ENCODE data around the gene HDLBP. TPM values are rescaled to one million over a fixed set of nuclear protein-coding genes. Genes with fewer than 3 reads are reported as not detected.

Gene HDLBP
- total RNA-seq, 1 donor from 2014 or later: 826 TPM

GRCh38 chr2:241255542-241256167 lies 59.8 kb downstream of the HDLBP start:
- no peak for DNase-seq (ENCODE audit: low read depth)

DNA sequence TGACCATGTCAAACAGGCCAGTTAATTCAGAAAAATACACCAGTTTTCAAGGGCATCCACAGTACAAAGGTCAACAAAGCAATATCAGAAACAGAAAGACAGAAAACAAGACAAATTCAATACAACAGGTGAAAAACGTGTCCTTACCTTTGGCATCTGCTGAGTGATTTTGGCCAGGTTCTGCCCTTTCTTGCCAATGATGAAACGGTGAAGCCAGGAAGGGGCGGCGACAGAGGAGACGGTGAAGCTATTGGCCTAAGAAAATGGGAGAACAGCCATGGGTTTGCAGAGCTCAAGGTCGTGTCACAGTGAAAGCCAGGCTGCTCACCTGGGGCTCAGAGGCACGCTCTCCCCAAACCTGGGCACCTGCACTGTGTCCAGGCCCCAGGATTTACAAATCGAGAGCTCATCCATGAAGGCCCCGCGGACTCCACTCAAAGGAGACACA lies 60.5 kb downstream of the HDLBP start:
- no peak for DNase-seq (ENCODE audit: low read depth)

DNA sequence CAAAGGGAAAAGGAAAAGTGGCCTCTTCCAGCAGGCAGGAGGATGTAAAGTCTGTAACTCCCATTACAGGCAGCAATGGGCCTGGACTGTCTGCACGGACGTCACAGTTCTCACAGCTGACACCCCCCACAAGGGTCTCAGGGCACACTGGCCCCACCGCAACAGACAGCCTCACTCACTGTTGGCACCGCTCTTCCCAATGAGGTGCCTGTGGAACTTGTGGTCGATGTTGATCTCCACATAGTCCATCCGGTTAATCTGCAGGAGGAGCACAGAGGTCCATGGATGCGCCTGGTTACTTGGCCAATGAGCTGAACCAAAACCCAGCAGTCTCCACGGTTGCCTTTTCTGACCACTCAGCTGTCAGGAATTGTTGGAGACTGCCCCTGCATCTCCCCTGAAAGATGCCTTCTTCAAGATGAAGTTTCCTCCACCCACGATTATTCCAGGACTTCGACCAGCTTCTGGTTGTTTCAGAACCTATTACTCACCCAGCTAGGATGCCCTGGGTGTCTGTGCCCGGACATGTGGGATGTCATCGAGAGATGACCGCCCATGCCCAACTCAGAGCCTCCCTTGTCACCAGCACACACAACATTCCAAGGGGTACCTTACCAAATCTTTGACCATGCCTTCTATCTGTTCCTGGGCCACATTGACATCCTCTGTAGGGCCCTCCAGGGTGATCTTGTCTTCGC lies 62.5 kb downstream of the HDLBP start:
- DNase-seq (ENCODE audit: low read depth): no peak

- no peak for DNase-seq (ENCODE audit: low read depth)
Measured at GRCh38 chr2:241249654-241250053, 65.8 kb downstream of the HDLBP start.

DNA sequence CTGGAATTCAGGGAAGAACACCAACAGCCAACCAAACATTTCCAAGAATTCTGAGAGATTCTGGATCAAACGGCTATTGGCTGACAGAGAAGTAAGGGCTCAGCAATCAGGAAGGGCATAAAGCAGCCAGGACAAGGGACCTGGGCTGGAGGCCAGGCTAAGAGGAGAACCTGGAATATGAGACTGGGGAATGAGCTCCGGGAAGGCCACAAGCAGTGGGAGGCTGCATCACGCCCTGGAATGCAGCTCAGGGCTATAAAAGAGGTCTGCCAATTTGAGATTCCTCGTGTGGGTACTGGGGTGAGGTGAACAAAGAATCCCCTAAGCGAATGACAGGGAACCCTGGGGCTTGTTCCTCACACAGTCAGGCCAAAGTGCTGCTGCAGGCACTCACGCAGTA lies 66.6 kb downstream of the HDLBP start:
- DNase-seq (ENCODE audit: low read depth): no peak

DNA sequence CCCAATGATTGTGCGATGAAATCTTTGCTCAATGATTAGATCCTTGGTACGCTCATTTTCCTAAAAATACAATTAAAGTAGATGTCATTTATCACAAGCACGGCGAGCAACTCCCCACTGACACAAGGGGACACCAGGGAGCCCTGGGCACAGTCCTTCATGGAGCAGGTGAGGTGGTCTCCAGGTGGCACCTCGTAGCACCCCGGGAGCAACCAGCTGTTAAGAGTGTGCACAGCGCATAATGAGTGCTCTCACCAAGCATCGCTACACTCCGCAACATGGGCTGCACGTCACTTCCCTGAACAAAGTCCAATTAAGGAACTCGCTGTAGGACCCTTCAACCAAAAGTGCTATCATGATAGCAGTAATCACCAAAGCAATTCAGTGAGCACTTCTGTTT lies 67.2 kb downstream of the HDLBP start:
- no peak for DNase-seq (ENCODE audit: low read depth)

- DNase-seq (ENCODE audit: low read depth): no peak
Measured at GRCh38 chr2:241244368-241244767, 71.1 kb downstream of the HDLBP start.

GRCh38 chr2:241242306-241242705 lies 73.2 kb downstream of the HDLBP start:
- no peak for DNase-seq (ENCODE audit: low read depth)

- DNase-seq (ENCODE audit: low read depth): no peak
Measured at GRCh38 chr2:241241669-241242068, 73.8 kb downstream of the HDLBP start.

DNA sequence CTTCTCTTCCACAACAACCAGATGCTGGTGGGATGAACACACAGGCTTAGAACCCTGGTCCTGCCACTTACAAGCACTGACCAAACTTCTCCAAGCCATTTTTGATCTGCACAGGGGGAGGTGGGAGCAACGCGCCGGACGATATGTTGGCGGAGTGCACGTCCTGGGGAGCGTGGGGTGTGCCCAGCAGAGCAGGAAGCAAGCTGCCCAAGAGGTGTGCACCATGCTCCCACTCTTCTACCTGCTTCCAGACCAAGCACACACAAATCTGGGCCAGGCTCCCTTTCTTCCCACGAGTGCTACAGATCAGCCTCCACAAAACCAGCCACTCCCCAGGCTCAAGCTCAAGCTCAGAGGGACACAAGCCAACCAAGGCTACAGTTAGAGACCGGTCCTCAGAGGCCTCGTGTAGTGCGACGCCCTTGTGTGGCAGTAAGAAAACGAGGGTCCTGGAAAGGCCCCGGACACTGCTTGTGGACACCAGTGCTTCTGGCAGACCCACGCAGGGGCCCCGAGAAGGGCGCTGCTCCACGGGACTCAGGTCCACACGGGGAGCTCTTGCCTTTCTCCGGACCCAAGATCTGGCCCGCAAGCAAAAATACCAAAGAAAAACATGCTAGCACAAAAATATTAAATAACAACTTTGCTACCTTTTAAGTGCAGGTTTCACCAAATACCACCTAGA lies 75.0 kb downstream of the HDLBP start:
- DNase-seq (ENCODE audit: low read depth): no peak

- DNase-seq (ENCODE audit: low read depth): no peak
Measured at GRCh38 chr2:241239552-241240202, 75.8 kb downstream of the HDLBP start.

DNA sequence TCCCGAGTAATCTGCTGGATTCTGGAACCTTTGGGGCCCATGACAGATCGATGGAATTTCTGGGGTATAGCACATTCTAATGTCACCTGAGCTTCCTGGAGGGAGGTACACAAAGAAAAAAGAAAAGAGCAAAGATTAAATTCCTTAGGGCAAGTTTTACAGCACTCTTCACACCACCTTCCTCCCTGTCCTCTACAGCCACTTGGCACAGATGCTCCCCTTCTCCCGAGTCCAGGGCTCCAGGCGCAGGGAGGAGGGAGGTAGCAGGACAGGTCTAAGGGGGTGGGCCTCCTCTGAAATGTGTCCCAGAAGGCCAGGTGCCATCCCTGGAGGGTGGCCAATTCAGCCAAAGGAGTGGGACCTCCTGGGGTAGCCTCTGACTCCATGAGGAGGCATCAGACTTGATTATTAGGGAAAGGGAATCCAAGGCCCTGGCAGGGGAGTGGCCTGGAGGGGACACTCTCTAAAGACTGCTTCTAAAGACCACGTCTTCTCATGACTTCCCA lies 76.7 kb downstream of the HDLBP start:
- DNase-seq (ENCODE audit: low read depth): no peak

GRCh38 chr2:241237949-241238371 lies 77.5 kb downstream of the HDLBP start:
- DNase-seq (ENCODE audit: low read depth): no peak

DNA sequence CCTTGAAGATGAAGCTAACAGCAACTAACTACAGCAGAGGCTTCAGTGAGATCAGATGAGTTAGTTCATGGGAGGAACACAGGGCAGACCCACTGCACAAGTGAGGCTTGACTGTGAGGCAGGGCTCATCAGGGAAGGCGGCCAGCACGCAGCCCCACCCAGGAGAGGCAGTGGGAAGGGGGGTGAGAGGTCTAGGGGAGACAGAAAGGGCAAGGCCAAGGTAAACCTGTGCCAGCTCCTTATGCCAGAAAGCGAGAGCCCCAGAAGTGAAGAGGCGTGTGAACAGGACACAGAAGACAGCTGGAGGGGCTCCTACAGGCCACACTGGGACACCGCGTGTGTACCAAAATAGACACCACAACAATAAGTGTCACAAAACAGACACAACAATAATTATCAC lies 78.4 kb downstream of the HDLBP start:
- DNase-seq (ENCODE audit: low read depth): no peak

DNA sequence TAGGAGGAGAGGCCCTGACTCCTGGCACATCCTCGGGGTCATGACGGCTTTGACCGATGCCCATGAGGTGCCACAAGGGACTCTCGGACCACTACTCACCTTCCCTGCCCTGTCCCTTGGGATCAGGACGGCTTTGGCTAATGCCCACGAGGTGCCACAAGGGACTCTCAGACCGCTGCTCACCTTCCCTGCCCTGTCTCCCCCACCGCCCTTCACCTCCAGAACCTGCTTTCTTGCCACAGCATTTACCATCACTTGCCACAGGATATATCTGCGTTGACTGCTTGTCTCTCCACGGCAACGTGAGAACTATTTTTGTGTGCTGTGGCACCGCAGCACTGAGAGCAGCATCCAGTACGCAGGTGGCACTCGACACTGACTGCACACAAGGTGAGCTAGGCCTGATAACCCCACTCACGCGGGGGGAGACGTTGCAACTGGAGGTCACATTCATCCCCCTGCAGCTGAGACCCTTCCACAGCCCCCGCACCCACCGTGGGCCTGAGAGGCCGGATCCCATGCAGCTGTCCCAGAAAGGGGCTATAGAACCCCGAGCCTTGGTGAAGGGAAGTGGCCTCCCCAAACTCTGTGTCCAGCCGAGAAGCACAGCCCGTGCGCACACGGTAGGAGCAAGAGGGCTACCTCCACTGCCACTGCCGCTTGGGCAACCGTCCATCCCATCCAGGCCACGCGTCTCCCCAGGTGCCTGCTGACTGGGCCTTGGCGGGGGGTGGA lies 79.4 kb downstream of the HDLBP start:
- DNase-seq (ENCODE audit: low read depth): no peak

DNA sequence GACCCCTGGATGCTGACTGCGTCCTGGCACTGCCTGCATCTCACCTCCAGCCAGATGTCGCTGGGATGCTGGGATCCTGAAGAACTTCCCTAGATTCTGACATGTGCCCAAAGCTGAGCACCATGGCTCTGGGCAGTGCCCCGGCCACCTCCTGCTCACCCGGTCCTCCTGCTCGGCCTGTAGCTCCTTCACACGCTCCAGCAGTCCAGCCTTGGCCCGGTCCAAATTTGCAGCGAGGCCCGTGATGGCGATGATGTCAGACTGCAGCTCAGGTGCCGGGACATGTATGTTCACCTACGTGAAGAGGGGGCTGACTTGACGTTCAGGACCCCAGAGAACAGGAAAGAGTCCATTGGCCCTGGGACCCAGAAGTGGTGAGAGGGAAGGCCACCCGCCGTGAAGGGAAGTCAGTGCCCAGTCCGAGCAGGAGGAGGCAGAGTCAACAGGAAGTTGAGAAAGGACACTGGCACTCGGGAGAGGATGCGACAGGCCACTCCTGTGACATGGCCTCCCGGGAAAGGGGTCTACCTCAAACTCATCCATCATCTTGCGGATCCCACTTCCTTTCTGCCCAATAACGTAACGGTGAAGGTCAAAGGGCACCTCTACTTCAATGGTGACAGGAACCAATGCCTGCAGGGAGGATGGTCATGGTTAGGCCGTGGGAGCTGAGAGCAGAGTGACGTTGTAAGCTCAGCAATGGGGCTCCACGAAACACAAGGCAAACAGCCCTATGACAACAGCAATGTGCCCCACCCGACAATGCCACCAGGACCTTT lies 80.3 kb downstream of the HDLBP start:
- no peak for DNase-seq (ENCODE audit: low read depth)

DNA sequence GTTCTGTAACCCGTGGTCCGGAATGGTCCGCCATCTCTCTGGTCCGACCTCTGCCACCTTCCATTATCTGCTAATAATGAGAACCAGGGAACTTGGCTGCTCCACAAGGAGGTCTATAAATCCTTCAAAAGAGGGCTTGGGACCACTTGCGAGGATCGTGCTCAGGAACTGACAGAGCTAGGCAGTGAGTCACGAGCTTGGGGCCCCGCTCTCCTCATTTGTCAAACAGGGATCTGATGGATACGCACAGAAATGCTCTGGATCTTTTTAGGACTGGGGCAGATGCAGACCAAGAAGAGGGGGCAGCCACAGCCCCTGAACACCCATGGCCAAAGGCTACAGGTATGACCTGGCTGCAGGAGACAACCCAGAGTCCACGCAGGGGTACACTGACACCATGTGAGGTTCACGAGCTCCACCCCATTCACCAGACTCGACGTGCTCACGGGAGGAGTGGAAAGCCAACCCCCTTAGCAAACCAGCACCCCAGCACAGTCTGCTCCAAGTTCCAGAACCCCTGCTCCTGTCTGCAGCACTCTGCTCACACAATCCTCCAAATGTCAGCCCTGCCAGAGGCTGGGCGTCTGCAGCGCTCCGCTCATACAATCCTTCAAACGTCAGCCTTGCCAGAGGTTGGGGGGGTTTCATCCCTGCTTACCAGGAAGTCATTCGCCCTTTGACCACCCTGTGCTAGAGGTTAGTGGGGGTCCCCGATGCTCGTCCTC lies 81.2 kb downstream of the HDLBP start:
- DNase-seq (ENCODE audit: low read depth): no peak

- DNase-seq (ENCODE audit: low read depth): no peak
Measured at GRCh38 chr2:241232736-241233575, 82.5 kb downstream of the HDLBP start.

- DNase-seq (ENCODE audit: low read depth): no peak
Measured at GRCh38 chr2:241230435-241230834, 85.0 kb downstream of the HDLBP start.

Data from renal cortical epithelial cell (primary cell).